NB4 (cell line): ENCODE measurements around the gene C10orf105.

Experiments used
- CTCF ChIP-seq: IDR thresholded peaks from one replicate; pipeline ENCODE4 v1.5.1; 2012; ENCODE audit warnings: low read depth, low read length
- POLR2A ChIP-seq: IDR thresholded peaks from 2 replicates; pipeline ENCODE4 v1.6.1; 2011; ENCODE audit warnings: mild to moderate bottlenecking; ENCODE audit not compliant: insufficient read length; ENCODE audit errors: extremely low read depth

DNA sequence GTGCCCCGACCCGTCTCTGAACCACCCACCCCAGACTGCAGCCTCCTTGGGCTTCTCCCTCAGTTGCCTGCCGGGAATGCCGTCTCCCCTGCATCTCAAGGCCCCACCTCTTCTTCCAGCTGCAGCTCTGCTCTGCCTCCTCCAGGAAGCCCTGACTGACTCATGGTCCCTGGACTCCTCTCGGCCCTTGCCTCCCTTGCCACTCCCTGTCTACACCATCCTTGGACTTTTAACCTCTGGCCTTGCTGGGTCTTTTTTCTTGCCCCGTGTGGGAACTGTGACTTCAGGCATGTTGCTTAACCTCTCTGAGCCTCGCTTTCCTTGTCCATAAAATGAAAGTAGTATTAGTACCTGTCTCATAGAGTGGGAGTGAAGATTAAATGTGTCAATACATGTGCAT, 56.3 kb downstream of the C10orf105 start:
- TF ChIP-seq CTCF (no peak), POLR2A (no peak)
